Neuronal stem cell (in vitro differentiated cells): ENCODE data around the gene KCNN3.

Source experiments
- DNase-seq: peaks from one replicate; pipeline ENCODE4 v3.0.0-alpha.2; 2013; ENCODE audit warnings: low spot score
- H2AFZ ChIP-seq: one replicate; pipeline ENCODE4 v1.6.1; 2013; ENCODE audit warnings: mild to moderate bottlenecking, low read length, inconsistent platforms
- H2AK5ac ChIP-seq: 2 replicates; pipeline ENCODE4 v1.6.1; 2013; ENCODE audit warnings: low read depth, mild to moderate bottlenecking, inconsistent platforms, low read length, moderate library complexity, mixed read lengths
- H2BK120ac ChIP-seq: 2 replicates; pipeline ENCODE4 v1.6.1; 2013; ENCODE audit warnings: low read depth, mild to moderate bottlenecking, inconsistent platforms, low read length, moderate library complexity, mixed read lengths
- H2BK12ac ChIP-seq: one replicate; pipeline ENCODE4 v1.6.1; 2013; ENCODE audit warnings: low read length, inconsistent platforms
- H2BK15ac ChIP-seq: 2 replicates; pipeline ENCODE4 v1.6.1; 2013; ENCODE audit warnings: mild to moderate bottlenecking, low read length, inconsistent platforms, mixed read lengths
- H2BK5ac ChIP-seq: one replicate; pipeline ENCODE4 v1.6.1; 2013; ENCODE audit warnings: inconsistent platforms, mild to moderate bottlenecking, low read length, moderate library complexity
- H3K14ac ChIP-seq: one replicate; pipeline ENCODE4 v1.6.1; 2013; ENCODE audit warnings: low read length, inconsistent platforms
- H3K18ac ChIP-seq: 2 replicates; pipeline ENCODE4 v1.6.1; 2013; ENCODE audit warnings: low read length, inconsistent platforms
- H3K23ac ChIP-seq: 2 replicates; pipeline ENCODE4 v1.6.1; 2013; ENCODE audit warnings: low read depth, mild to moderate bottlenecking, mixed read lengths, low read length, inconsistent platforms; ENCODE audit not compliant: poor library complexity
- H3K27ac ChIP-seq: replicated peaks from 3 replicates; pipeline ENCODE4 v1.5.1; 2013; ENCODE audit warnings: low read length, inconsistent platforms
- H3K27me3 ChIP-seq, 3 experiments: 2 replicates each; pipeline ENCODE4 v1.6.1; 2013; ENCODE audit warnings: low read length in 3 of 3, mild to moderate bottlenecking in 2 of 3, inconsistent platforms in 1 of 3, low read depth in 1 of 3, mixed read lengths in 1 of 3, moderate library complexity in 1 of 3; ENCODE audit not compliant: control insufficient read depth in 3 of 3, insufficient read depth in 3 of 3
- H3K36me3 ChIP-seq, 2 donors: replicated peaks in 1 of 2; 2 replicates each; pipeline ENCODE4 v1.6.1; 2013; ENCODE audit warnings: low read length in 2 of 2; ENCODE audit not compliant: control insufficient read depth in 2 of 2, insufficient read depth in 2 of 2
- H3K4ac ChIP-seq: 2 replicates; pipeline ENCODE4 v1.6.1; 2013; ENCODE audit warnings: inconsistent platforms, mild to moderate bottlenecking, low read length, moderate library complexity
- H3K4me1 ChIP-seq, 2 donors: 1 replicate in 1 of 2; 2 replicates in 1 of 2; pipeline ENCODE4 v1.6.1; 2013; ENCODE audit warnings: low read length in 2 of 2, low read depth in 1 of 2; ENCODE audit not compliant: control insufficient read depth in 2 of 2, insufficient read depth in 1 of 2
- H3K4me2 ChIP-seq: one replicate; pipeline ENCODE4 v1.6.1; 2013; ENCODE audit warnings: mild to moderate bottlenecking, low read length, inconsistent platforms; ENCODE audit not compliant: insufficient read depth, poor library complexity, severe bottlenecking
- H3K4me3 ChIP-seq, 2 donors: 2 replicates each; pipeline ENCODE4 v1.5.1; 2013; ENCODE audit warnings: low read length in 2 of 2, mild to moderate bottlenecking in 2 of 2, inconsistent platforms in 1 of 2, moderate library complexity in 1 of 2
- H3K79me1 ChIP-seq: one replicate; pipeline ENCODE4 v1.6.1; 2013; ENCODE audit warnings: low read depth, mild to moderate bottlenecking, inconsistent platforms, low read length, moderate library complexity
- H3K9ac ChIP-seq: one replicate; pipeline ENCODE4 v1.6.1; 2013; ENCODE audit warnings: mild to moderate bottlenecking, low read depth, low read length, inconsistent platforms; ENCODE audit not compliant: poor library complexity
- H3K9me3 ChIP-seq, 2 donors: replicated peaks in 1 of 2; 2 replicates each; pipeline versions ENCODE3 to v1.6.1; 2013; ENCODE audit warnings: low read length in 2 of 2, mild to moderate bottlenecking in 2 of 2, inconsistent platforms in 1 of 2, low read depth in 1 of 2, mixed read lengths in 1 of 2, moderate library complexity in 1 of 2; ENCODE audit not compliant: control insufficient read depth in 2 of 2, insufficient read depth in 1 of 2
- H4K8ac ChIP-seq: one replicate; pipeline ENCODE4 v1.6.1; 2013; ENCODE audit warnings: low read depth, mild to moderate bottlenecking, inconsistent platforms, low read length, moderate library complexity
- H4K91ac ChIP-seq: one replicate; pipeline ENCODE4 v1.6.1; 2013; ENCODE audit warnings: low read length, low read depth, mild to moderate bottlenecking, inconsistent platforms; ENCODE audit not compliant: poor library complexity
- WGBS, 2 donors: extraction: QIAGEN DNeasy Blood & Tissue Kit; methylation state at CpG; one replicate each; pipeline ENCODE4 v1.1.7; 2013; ENCODE audit warnings: missing lambda C conversion rate in 2 of 2, mixed read lengths in 1 of 2; ENCODE audit not compliant: insufficient read length in 2 of 2, insufficient replicate concordance in 1 of 2; ENCODE audit errors: extremely low coverage in 2 of 2; 5-methylcytosine and 5-hydroxymethylcytosine counted together

The KCNN3 gene

DNA sequence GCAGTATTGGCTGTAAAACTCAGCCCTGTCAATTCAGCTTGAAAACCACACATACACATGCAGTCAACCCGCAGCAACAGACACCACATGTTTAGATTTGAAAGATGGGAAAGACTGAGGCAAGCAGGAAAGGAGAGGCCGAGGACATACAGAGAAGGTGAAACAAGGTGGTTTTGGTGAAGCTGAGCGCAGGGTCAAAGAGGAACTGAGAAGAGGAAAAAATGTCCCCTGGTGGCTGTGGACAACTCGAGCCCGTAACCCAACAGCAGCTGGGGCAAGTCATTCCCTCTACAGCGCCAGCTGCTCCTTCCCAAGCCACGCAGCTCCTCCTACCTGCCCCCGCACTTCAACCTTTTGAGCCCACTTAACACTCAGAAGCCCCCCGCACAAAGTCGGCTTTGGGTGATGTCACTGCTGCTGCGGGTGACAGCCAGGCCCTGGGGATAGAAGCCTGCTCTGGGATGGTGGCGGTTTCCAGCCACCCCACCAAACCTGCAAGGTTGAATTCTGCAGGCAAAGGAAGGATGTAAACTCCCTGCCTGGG, 63.0 kb downstream of the KCNN3 start:
- Histone ChIP-seq H2BK12ac (no peak overlapping the region), H3K36me3 (no peaks in the 10 kb centered on the region), H2AFZ (no peak overlapping the region), H2BK15ac (no peak overlapping the region), H3K27ac (no peak overlapping the region), H3K4me3 (no peak overlapping the region), H3K79me1 (peaks cover 2% of the 10 kb centered on the region), H3K27me3 (no peaks in the 10 kb centered on the region), H3K4ac (no peak overlapping the region), H3K18ac (peak overlapping the region; percentile 11), H2AK5ac (no peak overlapping the region), H3K23ac (no peak overlapping the region), H3K9me3 (peaks cover 0 to 3% of the 10 kb centered on the region in 2 donors), H4K91ac (no peak overlapping the region), H2BK5ac (peak overlapping the region; percentile 66), H3K9ac (no peak overlapping the region), H4K8ac (no peak overlapping the region), H3K4me2 (no peak overlapping the region), H3K4me1 (peaks cover 12 to 13% of the 10 kb centered on the region in 2 donors), H2BK120ac (no peak overlapping the region), H3K14ac (no peak overlapping the region)
- WGBS, 2 donors = no CpG with 5 or more reads among the region's 12 CpGs
- no peak for DNase-seq

DNA sequence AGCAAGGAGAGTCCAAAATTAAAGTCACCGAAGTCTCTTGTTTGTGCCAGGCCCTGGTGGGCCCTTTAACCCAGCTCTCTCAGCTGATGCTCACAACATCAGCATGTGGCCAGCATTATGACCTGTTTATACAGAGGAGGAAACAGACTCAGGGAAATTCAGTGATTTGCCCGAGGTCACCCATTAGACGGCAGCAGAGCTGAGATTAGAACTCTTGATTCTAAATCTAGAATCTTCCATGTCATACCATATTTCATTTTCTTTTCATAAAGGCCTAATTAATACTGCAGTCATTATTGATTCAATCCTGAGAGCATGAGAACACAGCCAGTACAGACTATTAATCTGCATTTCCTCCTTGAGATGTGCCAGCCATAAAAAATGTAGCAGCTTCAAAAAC, 63.7 kb downstream of the KCNN3 start:
- Histone ChIP-seq H4K91ac (no peak overlapping the region), H3K18ac (no peak overlapping the region), H3K36me3 (no peaks in the 10 kb centered on the region), H3K4me3 (no peak overlapping the region), H2BK5ac (no peak overlapping the region), H2BK120ac (no peak overlapping the region), H3K9ac (no peak overlapping the region), H3K9me3 (peaks cover 0 to 3% of the 10 kb centered on the region in 2 donors), H2AK5ac (no peak overlapping the region), H3K14ac (no peak overlapping the region), H3K79me1 (peaks cover 2% of the 10 kb centered on the region), H3K4ac (no peak overlapping the region), H3K27me3 (no peaks in the 10 kb centered on the region), H3K23ac (no peak overlapping the region), H3K4me2 (no peak overlapping the region), H4K8ac (no peak overlapping the region), H2BK15ac (no peak overlapping the region), H2AFZ (no peak overlapping the region), H3K4me1 (peaks cover 9 to 13% of the 10 kb centered on the region in 2 donors), H2BK12ac (no peak overlapping the region), H3K27ac (no peak overlapping the region)
- DNase-seq = no peak
- WGBS, 2 donors = no CpG with 5 or more reads among the region's 3 CpGs

DNA sequence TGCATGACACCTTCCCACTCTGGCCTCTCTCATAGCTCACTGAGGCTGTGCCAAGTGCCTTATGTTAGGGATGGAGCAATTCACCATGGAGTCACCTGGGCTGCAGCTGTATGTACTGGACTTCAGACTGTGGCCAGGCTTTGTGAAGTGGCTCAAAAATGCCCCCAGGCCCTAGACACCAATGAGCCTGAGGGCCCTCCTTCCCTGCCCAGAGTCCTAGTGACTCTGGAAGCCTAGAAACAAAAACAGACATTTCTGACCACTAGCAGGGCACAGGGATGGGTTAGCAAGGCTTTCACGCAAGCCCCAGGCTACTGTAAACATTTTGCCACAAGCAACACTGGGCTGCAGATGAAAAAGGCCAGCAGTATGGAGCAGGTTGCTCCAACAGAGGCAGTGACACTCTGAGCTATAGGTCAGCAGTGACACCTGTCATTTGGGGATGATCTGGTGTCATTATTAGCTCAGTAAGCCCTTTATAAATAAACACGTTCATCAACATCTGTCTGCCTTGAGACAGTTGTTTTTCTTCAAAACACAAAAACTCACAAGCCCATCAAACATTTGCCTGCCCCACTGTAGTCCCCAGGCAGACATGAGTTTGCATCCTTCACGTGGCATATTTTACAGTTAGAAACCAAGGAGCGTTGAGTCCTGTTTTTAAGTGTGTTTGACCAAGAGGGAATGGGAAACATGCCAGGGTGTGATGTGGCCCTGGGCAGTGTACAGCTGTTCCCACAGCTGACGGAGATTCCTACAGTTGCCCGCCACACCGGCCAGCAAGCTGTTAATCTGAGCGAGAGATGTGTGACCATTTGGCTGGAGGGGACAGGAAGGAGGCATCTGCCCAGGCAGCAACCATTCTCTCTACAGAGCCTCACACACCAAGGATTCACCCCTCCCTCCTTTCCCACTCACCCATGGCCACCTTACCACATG, 66.8 kb downstream of the KCNN3 start:
- no peak overlapping the region for H3K4me2 ChIP-seq
- peak overlapping the region; percentile 40 for H2AK5ac ChIP-seq
- H3K23ac ChIP-seq = peak overlapping the region; percentile 77
- H4K91ac ChIP-seq = no peak overlapping the region
- H3K9ac ChIP-seq = no peak overlapping the region
- H2BK5ac ChIP-seq = peak overlapping the region; percentile 14
- DNase-seq = no peak
- H3K9me3 ChIP-seq = peaks cover 0 to under 1% of the 10 kb centered on the region in 2 donors
- H3K27ac ChIP-seq = no peak overlapping the region
- no peak overlapping the region for H3K14ac ChIP-seq
- H2BK120ac ChIP-seq = no peak overlapping the region
- H3K18ac ChIP-seq = no peak overlapping the region
- H2AFZ ChIP-seq = no peak overlapping the region
- H3K4me3 ChIP-seq = no peak overlapping the region
- H4K8ac ChIP-seq = no peak overlapping the region
- H3K79me1 ChIP-seq = peaks cover 2% of the 10 kb centered on the region
- no peaks in the 10 kb centered on the region for H3K36me3 ChIP-seq
- peak overlapping the region; percentile 10 for H2BK15ac ChIP-seq
- WGBS, 2 donors = no CpG with 5 or more reads among the region's 8 CpGs
- peaks cover 7% of the 10 kb centered on the region in 2 donors for H3K4me1 ChIP-seq
- H3K27me3 ChIP-seq = no peaks in the 10 kb centered on the region
- H2BK12ac ChIP-seq = no peak overlapping the region
- H3K4ac ChIP-seq = no peak overlapping the region

DNA sequence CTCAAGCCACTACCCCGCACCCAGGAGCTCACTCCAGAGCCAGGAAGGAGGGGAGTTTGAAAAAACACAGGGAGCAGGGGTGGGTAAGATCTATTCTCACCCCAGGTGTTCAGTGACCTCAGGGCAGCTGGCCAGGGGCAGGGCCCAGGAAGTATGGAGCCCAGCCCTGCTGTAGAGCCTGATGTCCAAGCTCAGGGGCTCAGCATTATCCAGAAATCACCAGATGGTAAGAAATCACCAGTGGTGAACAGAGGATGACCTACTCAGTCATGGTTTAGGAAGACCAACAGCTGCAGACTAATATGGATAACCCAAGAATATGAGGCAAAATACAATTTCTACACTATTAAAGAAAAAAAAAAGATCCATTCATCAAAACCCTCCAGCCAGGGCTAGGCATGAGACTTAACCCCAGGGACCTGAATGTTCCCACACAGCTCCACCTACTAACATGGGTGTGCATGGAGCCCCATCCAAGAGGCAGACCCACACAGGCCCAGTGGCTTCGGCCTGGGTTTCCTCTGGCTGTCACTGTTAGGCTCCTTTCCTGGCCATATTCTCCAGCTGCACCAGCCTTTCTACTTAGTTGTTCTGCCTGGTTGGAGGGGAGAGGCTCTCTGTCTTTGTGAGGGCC, 67.6 kb downstream of the KCNN3 start:
- Histone ChIP-seq H2BK5ac (no peak overlapping the region), H3K18ac (no peak overlapping the region), H3K4me3 (no peak overlapping the region), H2BK120ac (no peak overlapping the region), H3K14ac (no peak overlapping the region), H2AK5ac (no peak overlapping the region), H3K4me1 (peaks cover 6 to 7% of the 10 kb centered on the region in 2 donors), H3K27ac (no peak overlapping the region), H3K4ac (no peak overlapping the region), H2BK15ac (peak overlapping the region; percentile 10), H3K4me2 (no peak overlapping the region), H3K9me3 (no peaks in the 10 kb centered on the region), H4K8ac (no peak overlapping the region), H3K9ac (no peak overlapping the region), H2BK12ac (no peak overlapping the region), H3K23ac (no peak overlapping the region), H3K79me1 (peaks cover 2% of the 10 kb centered on the region), H2AFZ (no peak overlapping the region), H3K36me3 (no peaks in the 10 kb centered on the region), H3K27me3 (no peaks in the 10 kb centered on the region), H4K91ac (no peak overlapping the region)
- WGBS, 2 donors = no CpG with 5 or more reads among the region's 2 CpGs
- no peak for DNase-seq
